Adrenal gland (tissue), 5 donors: ENCODE data around the gene NEGR1.

Experiments
- POLR2A ChIP-seq, 2 donors: fragments of 450-650 bp; IDR thresholded peaks; one replicate each; pipeline ENCODE4 v1.6.1; 2017; ENCODE audit warnings: antibody characterized with exemption in 2 of 2, mild to moderate bottlenecking in 2 of 2, moderate library complexity in 1 of 2
- TF ChIP-seq, protein P1 (sequence below), 6 experiments: fragments of 450-650 bp in 4 of 6; fragments of 200-600 bp in 2 of 6; sonication (generic) in 1 of 6; IDR thresholded peaks; 1 replicate in 5 of 6; 2 replicates in 1 of 6; pipeline versions ENCODE4 v1.5.1 to v1.8.0; 2016 to 2021; ENCODE audit warnings: antibody characterized with exemption in 6 of 6, mild to moderate bottlenecking in 2 of 6, moderate library complexity in 1 of 6
- donor health status: DM: no; HTN: no; CAD: no.

DNA sequence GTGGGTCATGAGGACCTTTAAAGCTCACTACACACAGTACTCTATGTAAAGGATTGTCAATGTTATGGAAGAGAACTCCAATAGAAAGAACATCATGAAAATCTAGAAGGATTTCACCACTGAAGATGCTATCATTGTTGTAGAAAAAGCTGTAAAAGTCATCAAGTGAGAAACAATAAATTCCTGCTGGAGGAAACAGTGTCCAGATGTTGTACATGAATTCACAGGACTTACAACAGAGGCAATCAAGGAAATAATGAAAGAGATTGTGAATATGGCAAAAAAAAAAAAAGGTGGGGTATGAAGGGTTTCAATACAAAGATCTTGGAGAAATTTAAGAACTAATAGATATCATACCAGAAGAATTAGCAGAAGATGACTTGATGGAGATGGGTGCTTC lies 846.4 kb downstream of the NEGR1 start:
- TF ChIP-seq, protein P1, sequence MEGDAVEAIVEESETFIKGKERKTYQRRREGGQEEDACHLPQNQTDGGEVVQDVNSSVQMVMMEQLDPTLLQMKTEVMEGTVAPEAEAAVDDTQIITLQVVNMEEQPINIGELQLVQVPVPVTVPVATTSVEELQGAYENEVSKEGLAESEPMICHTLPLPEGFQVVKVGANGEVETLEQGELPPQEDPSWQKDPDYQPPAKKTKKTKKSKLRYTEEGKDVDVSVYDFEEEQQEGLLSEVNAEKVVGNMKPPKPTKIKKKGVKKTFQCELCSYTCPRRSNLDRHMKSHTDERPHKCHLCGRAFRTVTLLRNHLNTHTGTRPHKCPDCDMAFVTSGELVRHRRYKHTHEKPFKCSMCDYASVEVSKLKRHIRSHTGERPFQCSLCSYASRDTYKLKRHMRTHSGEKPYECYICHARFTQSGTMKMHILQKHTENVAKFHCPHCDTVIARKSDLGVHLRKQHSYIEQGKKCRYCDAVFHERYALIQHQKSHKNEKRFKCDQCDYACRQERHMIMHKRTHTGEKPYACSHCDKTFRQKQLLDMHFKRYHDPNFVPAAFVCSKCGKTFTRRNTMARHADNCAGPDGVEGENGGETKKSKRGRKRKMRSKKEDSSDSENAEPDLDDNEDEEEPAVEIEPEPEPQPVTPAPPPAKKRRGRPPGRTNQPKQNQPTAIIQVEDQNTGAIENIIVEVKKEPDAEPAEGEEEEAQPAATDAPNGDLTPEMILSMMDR (IDR thresholded peaks at IDR 0.05) = no peak
- TF ChIP-seq POLR2A (IDR thresholded peaks at IDR 0.05) = no peak
